D341Med (cell line): ENCODE data around the gene SAMHD1.

Source experiments
- DNase-seq: peaks from one replicate; pipeline ENCODE4 v3.0.0; 2012; ENCODE audit warnings: low spot score

Gene SAMHD1

GRCh38 chr20:36872852-36873251 is 78.7 kb downstream of the SAMHD1 start:
- DNase-seq: no peak

GRCh38 chr20:36871640-36872570 is 79.6 kb downstream of the SAMHD1 start:
- DNase-seq: no peak

- DNase-seq: no peak
Measured at GRCh38 chr20:36866681-36867495, 84.6 kb downstream of the SAMHD1 start.

- no peak for DNase-seq
Measured at GRCh38 chr20:36866164-36866563, 85.3 kb downstream of the SAMHD1 start.

GRCh38 chr20:36865861-36866149 is 85.7 kb downstream of the SAMHD1 start:
- no peak for DNase-seq

- no peak for DNase-seq
Measured at GRCh38 chr20:36865076-36865860, 86.2 kb downstream of the SAMHD1 start.

GRCh38 chr20:36862857-36863668 is 88.4 kb downstream of the SAMHD1 start:
- no peak for DNase-seq

- peak; percentile 81 for DNase-seq
Measured at GRCh38 chr20:36861875-36862801, 89.4 kb downstream of the SAMHD1 start.

GRCh38 chr20:36861625-36861874 is 90.0 kb downstream of the SAMHD1 start:
- no peak for DNase-seq

GRCh38 chr20:36860811-36861624 is 90.5 kb downstream of the SAMHD1 start:
- DNase-seq: no peak

- no peak for DNase-seq
Measured at GRCh38 chr20:36860339-36860738, 91.2 kb downstream of the SAMHD1 start.

- DNase-seq: no peak
Measured at GRCh38 chr20:36859700-36860330, 91.7 kb downstream of the SAMHD1 start.

GRCh38 chr20:36859282-36859555 is 92.3 kb downstream of the SAMHD1 start:
- no peak for DNase-seq

GRCh38 chr20:36856691-36857635 is 94.5 kb downstream of the SAMHD1 start:
- DNase-seq: no peak

GRCh38 chr20:36856195-36856594 is 95.3 kb downstream of the SAMHD1 start:
- DNase-seq: no peak

GRCh38 chr20:36855241-36855657 is 96.3 kb downstream of the SAMHD1 start:
- DNase-seq: no peak

GRCh38 chr20:36854348-36855240 is 96.9 kb downstream of the SAMHD1 start:
- no peak for DNase-seq
